Prostate gland (tissue), 2 donors: ENCODE data around the gene DTYMK.

Experiments used
- POLR2A ChIP-seq: fragments of 450-650 bp; IDR thresholded peaks from one replicate; pipeline ENCODE4 v1.6.1; 2016; ENCODE audit warnings: antibody characterized with exemption, mild to moderate bottlenecking
- TF ChIP-seq, protein P1 (sequence below), 4 experiments: fragments of 200-600 bp in 2 of 4; fragments of 450-650 bp in 2 of 4; sonication (generic) in 2 of 4; IDR thresholded peaks; 1 replicate in 3 of 4; 2 replicates in 1 of 4; pipeline ENCODE4 v1.5.1; 2016 to 2019; ENCODE audit warnings: antibody characterized with exemption in 4 of 4, mild to moderate bottlenecking in 2 of 4, moderate library complexity in 2 of 4

DNA sequence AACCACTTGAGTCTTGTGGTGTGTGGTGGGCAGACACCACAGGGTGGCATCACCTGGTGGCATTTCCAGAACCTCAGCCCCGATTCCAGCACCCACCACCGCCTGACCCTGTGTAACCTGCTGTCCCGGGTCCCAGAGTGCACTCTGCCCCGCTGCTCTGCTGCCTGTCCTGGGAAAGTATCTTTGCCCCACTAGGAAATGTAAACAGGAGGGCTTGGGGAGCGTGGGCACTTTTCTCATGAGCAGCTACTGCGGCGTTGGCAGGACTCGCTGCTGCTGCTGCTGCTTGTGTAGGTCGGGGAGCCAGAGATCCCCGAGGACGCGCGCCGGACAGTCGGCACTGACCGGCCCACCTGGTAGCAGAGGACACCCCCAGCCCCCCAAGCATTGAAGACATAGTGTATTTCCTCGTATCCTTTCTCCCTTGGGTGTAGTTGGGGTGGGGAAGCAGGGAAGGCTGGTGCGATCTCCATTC is 13.4 kb downstream of the DTYMK start:
- TF ChIP-seq, protein P1, sequence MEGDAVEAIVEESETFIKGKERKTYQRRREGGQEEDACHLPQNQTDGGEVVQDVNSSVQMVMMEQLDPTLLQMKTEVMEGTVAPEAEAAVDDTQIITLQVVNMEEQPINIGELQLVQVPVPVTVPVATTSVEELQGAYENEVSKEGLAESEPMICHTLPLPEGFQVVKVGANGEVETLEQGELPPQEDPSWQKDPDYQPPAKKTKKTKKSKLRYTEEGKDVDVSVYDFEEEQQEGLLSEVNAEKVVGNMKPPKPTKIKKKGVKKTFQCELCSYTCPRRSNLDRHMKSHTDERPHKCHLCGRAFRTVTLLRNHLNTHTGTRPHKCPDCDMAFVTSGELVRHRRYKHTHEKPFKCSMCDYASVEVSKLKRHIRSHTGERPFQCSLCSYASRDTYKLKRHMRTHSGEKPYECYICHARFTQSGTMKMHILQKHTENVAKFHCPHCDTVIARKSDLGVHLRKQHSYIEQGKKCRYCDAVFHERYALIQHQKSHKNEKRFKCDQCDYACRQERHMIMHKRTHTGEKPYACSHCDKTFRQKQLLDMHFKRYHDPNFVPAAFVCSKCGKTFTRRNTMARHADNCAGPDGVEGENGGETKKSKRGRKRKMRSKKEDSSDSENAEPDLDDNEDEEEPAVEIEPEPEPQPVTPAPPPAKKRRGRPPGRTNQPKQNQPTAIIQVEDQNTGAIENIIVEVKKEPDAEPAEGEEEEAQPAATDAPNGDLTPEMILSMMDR (IDR thresholded peaks at IDR 0.05): no peak
- no peak for TF ChIP-seq POLR2A
